Hematopoietic multipotent progenitor cell treated with erythropoietin and hydrocortisone succinate and interleukin-3 and kit ligand, for 4 days (in vitro differentiated cells): Measurements from ENCODE around the gene SOX13.

ENCODE experiments used
- DNase-seq: peaks from one replicate; pipeline ENCODE4 v3.0.0-alpha.2; 2015

Gene SOX13

DNA sequence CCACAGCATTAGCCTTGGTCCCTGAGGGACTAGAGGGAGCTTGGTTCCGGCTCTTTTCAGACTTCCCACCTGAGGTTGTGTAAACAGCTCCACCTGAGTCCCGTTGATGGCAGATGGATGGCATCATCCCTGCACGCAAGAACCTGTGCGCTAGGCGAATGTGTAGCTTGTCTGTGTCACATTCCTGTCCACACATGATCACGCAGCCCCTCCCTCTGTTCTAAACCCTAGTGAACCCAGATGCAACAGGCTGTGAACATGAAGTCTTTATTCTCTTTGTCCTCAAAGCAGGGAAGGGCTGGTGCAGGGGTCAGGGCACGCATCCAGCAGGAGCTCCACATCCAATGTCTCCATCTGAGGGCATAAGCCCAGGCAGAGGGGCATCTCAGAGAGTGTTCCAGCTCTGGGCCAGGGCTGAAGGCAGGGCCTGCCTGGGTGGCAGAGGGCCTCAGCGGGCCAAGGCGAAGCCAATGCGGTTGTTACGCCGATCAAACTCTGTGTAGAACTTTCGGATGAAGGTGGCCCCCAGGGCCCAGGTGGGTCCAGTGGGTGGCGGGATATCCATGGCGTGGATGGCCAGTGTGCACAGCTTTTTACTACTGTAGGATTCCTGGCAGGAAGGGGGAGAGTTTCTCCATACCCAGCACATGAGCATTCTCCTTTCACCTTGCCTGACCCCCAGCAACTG lies 81.8 kb downstream of the SOX13 start:
- DNase-seq = no peak

- no peak for DNase-seq
These were observed 83.0 kb downstream of the SOX13 start for GRCh38 chr1:204155881-204156280.

GRCh38 chr1:204157962-204158361 lies 85.0 kb downstream of the SOX13 start:
- DNase-seq = no peak

DNA sequence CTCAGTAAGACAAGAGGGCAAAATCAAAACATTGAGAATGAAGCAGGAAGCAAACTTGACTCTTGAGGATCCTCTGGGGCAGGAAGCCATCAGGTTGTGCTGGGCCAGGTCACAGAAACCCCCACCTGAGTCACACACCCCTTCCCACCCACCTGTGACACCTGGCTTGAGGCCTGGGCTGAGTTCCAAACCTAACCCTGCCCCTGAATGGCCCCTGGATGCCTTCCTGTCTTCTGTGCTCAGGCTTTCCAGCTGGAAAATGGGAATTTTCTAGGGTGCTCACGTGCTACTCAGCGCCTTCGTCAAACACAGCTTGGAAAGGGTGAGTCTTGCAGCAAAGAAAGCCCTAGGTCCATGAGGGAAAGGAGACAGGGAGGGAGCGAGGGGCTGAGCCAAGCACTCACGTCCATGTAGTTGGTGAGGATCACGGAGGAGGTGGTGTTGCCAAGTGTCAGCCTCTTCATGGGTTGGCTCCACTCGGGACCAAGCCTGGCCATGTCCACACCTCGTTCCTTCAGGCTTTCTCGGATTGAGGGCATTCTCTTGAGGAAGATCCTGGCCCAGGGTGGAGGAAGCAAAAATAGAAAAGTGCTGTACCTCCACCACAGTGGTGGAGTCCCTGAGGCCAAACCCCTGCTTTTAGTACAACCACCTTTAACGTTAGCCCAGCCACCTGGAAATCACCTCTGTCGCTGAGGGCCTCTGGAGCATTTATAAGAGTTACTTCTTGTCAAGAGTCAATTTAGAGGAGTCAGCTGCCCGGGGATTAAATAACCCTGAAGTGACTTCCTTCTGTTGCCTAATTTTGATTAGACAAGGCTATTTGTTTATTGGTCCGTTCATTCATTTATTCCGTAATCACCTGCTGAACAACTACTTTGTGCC lies 88.9 kb downstream of the SOX13 start:
- DNase-seq = no peak

DNA sequence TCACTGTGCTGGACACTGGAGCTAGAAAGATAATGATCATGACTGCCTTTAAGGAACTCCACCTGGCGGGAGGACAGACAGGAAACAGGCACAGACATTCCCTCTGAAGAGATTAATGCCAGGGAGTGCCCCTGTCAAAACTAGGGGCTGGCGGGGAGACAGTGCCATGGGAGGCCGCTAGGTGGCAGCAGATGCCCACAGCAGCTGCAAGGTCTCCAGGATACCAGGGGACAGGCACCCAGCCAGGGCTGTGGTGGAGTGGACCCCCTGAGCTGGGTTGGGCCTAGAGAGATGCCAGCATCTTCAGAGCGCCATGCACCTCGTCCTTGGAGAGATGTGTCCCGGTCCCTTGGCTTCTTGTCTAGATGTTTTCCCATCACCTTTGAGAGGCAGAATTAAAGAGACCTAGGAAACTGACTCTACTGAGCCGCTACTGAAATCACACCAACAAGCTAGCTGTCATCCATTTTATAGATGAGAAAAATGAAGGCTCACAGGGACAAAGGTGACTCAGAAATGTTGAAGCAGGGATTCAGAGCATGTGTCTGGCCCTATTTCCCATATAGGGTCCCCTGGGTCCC lies 89.7 kb downstream of the SOX13 start:
- peak; percentile 85 for DNase-seq

DNA sequence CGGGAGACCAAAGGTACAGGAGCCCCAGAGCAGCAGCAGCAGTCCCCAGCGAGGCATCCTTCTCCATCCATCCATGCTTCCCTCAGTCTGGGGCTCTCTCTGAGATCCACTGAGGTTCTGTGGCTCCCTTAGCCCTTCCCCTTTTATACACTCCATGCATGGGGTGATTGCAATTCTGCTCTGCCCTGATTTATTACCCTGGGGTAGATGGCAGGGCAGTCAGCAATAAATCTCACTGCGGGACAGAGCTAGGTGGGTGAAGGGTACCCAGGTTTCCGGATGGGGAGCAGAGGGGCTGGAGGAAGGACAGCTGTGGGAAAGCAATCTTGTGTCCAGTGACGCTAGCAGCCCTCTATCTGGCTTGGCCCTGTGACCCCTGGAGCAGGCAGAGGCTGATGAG lies 93.3 kb downstream of the SOX13 start, which contains the start of gene REN:
TSS of gene REN (minus strand) at position 119 of the 400 bp plus-strand sequence. CDS start at position 75, 44 bp downstream.
- DNase-seq = no peak

DNA sequence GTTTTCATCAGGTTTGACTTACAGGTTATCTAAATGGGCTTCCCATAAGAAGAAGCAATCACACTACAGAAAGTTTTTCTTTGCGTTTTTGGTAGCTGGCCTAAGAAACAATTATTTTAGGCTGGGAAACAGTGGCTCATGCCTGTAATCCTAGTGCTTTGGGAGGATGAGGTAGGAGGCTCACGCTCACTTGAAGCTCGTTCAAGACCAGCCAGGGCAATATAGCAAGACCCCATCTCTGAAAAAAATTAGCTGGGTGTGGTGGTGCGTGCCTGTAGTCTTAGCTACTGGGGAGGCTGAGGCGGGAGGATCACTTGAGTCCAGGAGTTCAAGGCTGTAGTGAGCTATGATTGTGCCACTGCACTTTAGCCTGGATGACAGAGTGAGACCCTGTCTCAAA lies 94.8 kb downstream of the SOX13 start:
- DNase-seq = no peak

DNA sequence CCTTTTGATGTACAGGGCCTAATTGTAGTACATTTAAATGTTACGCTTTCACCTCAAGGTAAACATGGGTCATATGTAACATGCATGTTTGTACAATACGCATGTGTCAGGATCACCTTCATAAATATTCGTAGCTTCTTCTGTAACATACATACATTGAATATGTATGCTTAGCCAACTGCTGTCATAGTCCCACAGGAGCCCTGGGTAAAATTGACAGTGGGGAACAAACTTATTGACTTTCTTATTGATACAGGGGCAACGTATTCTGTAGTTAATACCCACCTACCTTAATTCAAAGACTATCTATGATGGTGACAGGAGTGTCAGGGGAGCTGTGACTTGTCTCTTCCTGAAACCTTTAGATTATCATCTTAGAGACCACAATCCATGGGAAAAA lies 96.9 kb downstream of the SOX13 start:
- DNase-seq = no peak

DNA sequence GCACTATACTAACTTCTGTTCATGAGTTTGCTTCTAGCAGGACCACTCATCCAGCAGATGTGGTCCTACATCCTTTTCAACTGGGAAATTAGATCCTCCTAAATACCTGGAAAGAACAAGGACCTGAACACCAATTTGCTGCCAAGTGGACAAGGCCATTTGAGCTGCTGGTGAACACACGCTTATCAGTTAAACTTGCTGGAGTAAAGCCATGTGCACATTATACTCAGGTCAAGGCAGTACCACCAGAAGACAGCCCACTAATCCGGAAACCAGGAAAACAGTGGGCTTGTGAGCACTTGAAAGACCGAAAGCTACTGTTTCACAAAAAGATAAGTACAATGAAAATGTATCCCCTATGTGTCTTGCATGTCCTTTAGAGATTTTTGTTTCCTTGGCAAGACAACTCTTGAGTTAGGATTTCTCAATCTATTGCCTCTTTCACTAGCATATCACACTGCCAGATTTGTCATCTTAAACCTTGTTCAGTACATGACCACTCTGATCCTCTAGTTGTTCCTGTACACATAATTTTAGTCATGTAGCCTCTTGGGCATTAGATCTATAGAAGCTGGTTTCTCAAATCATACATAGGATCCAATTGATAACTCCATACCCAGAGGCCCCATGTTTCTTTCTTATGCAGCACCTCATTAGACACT lies 97.7 kb downstream of the SOX13 start:
- DNase-seq = no peak

GRCh38 chr1:204171751-204172178 lies 98.8 kb downstream of the SOX13 start:
- peak; percentile 37 for DNase-seq

DNA sequence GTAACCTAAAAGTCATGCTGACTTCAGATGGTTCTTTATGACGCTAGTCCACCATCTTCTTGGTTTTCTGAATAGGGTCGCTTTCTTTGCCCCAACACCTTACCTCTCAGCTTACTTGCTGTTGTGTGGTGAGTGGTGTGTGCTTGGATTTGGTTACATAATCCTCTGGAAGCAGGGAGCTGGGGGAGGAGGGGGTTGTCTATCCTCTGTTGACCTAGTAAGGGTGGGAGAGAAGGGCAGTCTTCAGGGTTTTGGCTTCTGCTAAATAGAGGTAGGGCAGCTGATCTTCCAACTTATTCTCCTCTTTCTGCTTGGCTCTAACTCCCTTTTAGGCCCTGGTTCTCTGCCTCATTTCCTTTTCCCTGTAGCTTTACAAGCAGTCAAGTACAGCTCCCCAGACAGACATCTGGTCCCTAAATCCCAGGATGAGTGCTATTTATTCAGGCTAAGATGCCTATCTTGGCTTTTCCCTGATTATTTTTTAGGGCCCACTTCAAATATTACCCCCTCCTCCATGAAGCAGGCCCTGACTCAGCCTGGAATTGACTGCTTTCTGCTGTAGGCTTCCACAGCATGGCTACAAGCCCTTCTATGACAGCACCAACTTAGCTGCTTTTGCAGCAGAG lies 99.6 kb downstream of the SOX13 start:
- DNase-seq = no peak

- DNase-seq = no peak
These were observed 102.0 kb downstream of the SOX13 start for GRCh38 chr1:204174958-204175357.

DNA sequence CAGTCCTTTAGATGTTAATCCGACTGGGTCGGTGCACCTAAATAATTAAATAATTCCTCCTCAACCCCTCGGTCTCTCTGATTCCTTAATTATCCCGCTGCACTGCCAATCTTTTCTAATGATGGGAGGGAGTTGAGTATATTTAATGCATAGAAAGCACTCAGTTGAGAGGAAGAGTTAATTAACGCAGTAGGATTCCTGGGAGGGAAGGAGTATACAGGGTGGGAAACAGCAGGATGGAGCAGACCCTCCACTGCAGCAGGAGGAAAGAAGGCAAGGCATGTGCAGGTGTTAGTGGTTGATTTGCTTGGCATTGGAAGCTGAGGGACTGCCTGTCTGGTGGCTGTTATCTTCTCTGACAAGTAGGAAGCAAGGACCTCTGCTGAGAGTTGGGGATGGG lies 103.1 kb downstream of the SOX13 start:
- peak; percentile 41 for DNase-seq

- peak; percentile 96 for DNase-seq
These were observed 104.2 kb downstream of the SOX13 start for GRCh38 chr1:204177133-204177532.
